Mesenchymal stem cell (in vitro differentiated cells and primary cell): ENCODE results near the gene MRAP.

Source experiments
- DNase-seq: peaks from one replicate; pipeline ENCODE4 v3.0.0-alpha.2; 2013
- H2AFZ ChIP-seq: one replicate; pipeline ENCODE4 v1.6.1; 2013; ENCODE audit warnings: low read depth, mild to moderate bottlenecking, control low read depth, inconsistent platforms, low read length, moderate library complexity
- H2AK5ac ChIP-seq: 2 replicates; pipeline ENCODE4 v1.6.1; 2013; ENCODE audit warnings: low read length, moderate library complexity, mild to moderate bottlenecking, inconsistent platforms; ENCODE audit not compliant: severe bottlenecking
- H2BK120ac ChIP-seq: one replicate; pipeline ENCODE4 v1.6.1; 2013; ENCODE audit warnings: low read depth, mild to moderate bottlenecking, inconsistent platforms, low read length, moderate library complexity
- H2BK12ac ChIP-seq, 2 experiments: one replicate each; pipeline ENCODE4 v1.6.1; 2013; ENCODE audit warnings: inconsistent platforms in 2 of 2, low read length in 2 of 2, mild to moderate bottlenecking in 2 of 2, moderate library complexity in 2 of 2, control low read depth in 1 of 2
- H2BK15ac ChIP-seq: one replicate; pipeline ENCODE4 v1.6.1; 2013; ENCODE audit warnings: mild to moderate bottlenecking, low read depth, inconsistent platforms; ENCODE audit not compliant: poor library complexity, severe bottlenecking
- H2BK5ac ChIP-seq: 2 replicates; pipeline ENCODE4 v1.6.1; 2013; ENCODE audit warnings: low read depth, mild to moderate bottlenecking, low read length, control low read depth, inconsistent platforms; ENCODE audit not compliant: poor library complexity, severe bottlenecking
- H3K14ac ChIP-seq, 2 experiments: one replicate each; pipeline ENCODE4 v1.6.1; 2013; ENCODE audit warnings: inconsistent platforms in 2 of 2, low read length in 2 of 2, control low read depth in 1 of 2, mild to moderate bottlenecking in 1 of 2, moderate library complexity in 1 of 2
- H3K18ac ChIP-seq, 2 experiments: one replicate each; pipeline ENCODE4 v1.6.1; 2013; ENCODE audit warnings: inconsistent platforms in 2 of 2, low read length in 2 of 2, control low read depth in 1 of 2, low read depth in 1 of 2, mild to moderate bottlenecking in 1 of 2
- H3K23ac ChIP-seq, 2 experiments: one replicate each; pipeline ENCODE4 v1.6.1; 2013; ENCODE audit warnings: inconsistent platforms in 2 of 2, low read length in 2 of 2, mild to moderate bottlenecking in 2 of 2, moderate library complexity in 2 of 2, control low read depth in 1 of 2
- H3K27ac ChIP-seq: 2 replicates; pipeline ENCODE4 v1.5.1; 2013; ENCODE audit warnings: mild to moderate bottlenecking, moderate library complexity, low read length, control low read depth, inconsistent platforms; ENCODE audit not compliant: poor library complexity, severe bottlenecking
- H3K27me3 ChIP-seq, 2 experiments: 2 replicates each; pipeline versions ENCODE4 v1.6.1 to v1.7.0; 2013; ENCODE audit warnings: low read length in 2 of 2, mild to moderate bottlenecking in 2 of 2, moderate library complexity in 2 of 2, control low read depth in 1 of 2, inconsistent platforms in 1 of 2; ENCODE audit not compliant: control insufficient read depth in 1 of 2, insufficient read depth in 1 of 2
- H3K36me3 ChIP-seq, 2 experiments: 2 replicates each; pipeline versions ENCODE4 v1.6.1 to v1.7.0; 2013; ENCODE audit warnings: low read length in 2 of 2, control low read depth in 1 of 2, inconsistent platforms in 1 of 2, low read depth in 1 of 2, mild to moderate bottlenecking in 1 of 2; ENCODE audit not compliant: insufficient read depth in 2 of 2, control insufficient read depth in 1 of 2
- H3K4ac ChIP-seq, 2 experiments: one replicate each; pipeline ENCODE4 v1.6.1; 2013; ENCODE audit warnings: inconsistent platforms in 2 of 2, low read length in 2 of 2, mild to moderate bottlenecking in 2 of 2, moderate library complexity in 2 of 2, control low read depth in 1 of 2, low read depth in 1 of 2
- H3K4me1 ChIP-seq: 2 replicates; pipeline ENCODE4 v1.6.1; 2013; ENCODE audit warnings: low read depth, low read length, control low read depth; ENCODE audit not compliant: control insufficient read depth, insufficient read depth
- H3K4me2 ChIP-seq: 2 replicates; pipeline ENCODE4 v1.6.1; 2013; ENCODE audit warnings: low read length, mild to moderate bottlenecking, inconsistent platforms; ENCODE audit not compliant: poor library complexity, severe bottlenecking
- H3K4me3 ChIP-seq, 2 experiments: 2 replicates each; pipeline versions ENCODE4 v1.5.1 to v1.7.0; 2013; ENCODE audit warnings: low read length in 2 of 2, mild to moderate bottlenecking in 2 of 2, control low read depth in 1 of 2, low read depth in 1 of 2; ENCODE audit not compliant: insufficient read depth in 1 of 2
- H3K79me1 ChIP-seq: replicated peaks from 2 replicates; pipeline ENCODE4 v1.6.1; 2013; ENCODE audit warnings: mild to moderate bottlenecking, control low read depth, low read length, inconsistent platforms; ENCODE audit not compliant: poor library complexity, severe bottlenecking
- H3K9ac ChIP-seq: 2 replicates; pipeline ENCODE4 v1.7.0; 2013; ENCODE audit warnings: mild to moderate bottlenecking, low read length, moderate library complexity
- H3K9me3 ChIP-seq: 2 replicates; pipeline ENCODE4 v1.7.0; 2013; ENCODE audit warnings: mild to moderate bottlenecking, low read length; ENCODE audit not compliant: control insufficient read depth
- H4K8ac ChIP-seq: one replicate; pipeline ENCODE4 v1.6.1; 2013; ENCODE audit warnings: inconsistent platforms, mild to moderate bottlenecking, low read length, moderate library complexity
- H4K91ac ChIP-seq: one replicate; pipeline ENCODE4 v1.6.1; 2013; ENCODE audit warnings: mild to moderate bottlenecking, low read length, inconsistent platforms
- WGBS: methylation state at CpG from one replicate; pipeline ENCODE4 v1.1.7; 2013; ENCODE audit warnings: mixed read lengths; 5-methylcytosine and 5-hydroxymethylcytosine counted together

The MRAP gene

GRCh38 chr21:32302560-32302959, 3.9 kb downstream of the MRAP start:
- Histone ChIP-seq H4K8ac (no peak overlapping the region), H3K14ac (no peak overlapping the region), H4K91ac (no peak overlapping the region), H3K4me2 (no peak overlapping the region), H2AFZ (no peak overlapping the region), H3K9me3 (no peaks in the 10 kb centered on the region), H3K18ac (no peak overlapping the region), H2BK12ac (no peak overlapping the region), H3K36me3 (peaks cover 16 to 56% of the 10 kb centered on the region in 2 experiments), H3K4me1 (peaks cover 4% of the 10 kb centered on the region), H2BK120ac (no peak overlapping the region), H3K9ac (no peak overlapping the region), H3K4me3 (no peak overlapping the region), H2AK5ac (no peak overlapping the region), H3K23ac (no peak overlapping the region), H3K4ac (no peak overlapping the region), H2BK15ac (no peak overlapping the region), H3K27ac (no peak overlapping the region), H3K79me1 (peaks cover 15% of the 10 kb centered on the region), H3K27me3 (no peaks in the 10 kb centered on the region), H2BK5ac (no peak overlapping the region)
- 95% methylated on average over 6 of the region's 6 CpGs for WGBS
- DNase-seq: no peak

GRCh38 chr21:32303385-32303784, 4.7 kb downstream of the MRAP start:
- peak overlapping the region in 1 of 2 experiments; percentile 10 for H3K4me3 ChIP-seq
- no peak overlapping the region for H2AFZ ChIP-seq
- H3K23ac ChIP-seq: no peak overlapping the region
- no peak overlapping the region for H3K4ac ChIP-seq
- peaks cover 21 to 63% of the 10 kb centered on the region in 2 experiments for H3K36me3 ChIP-seq
- no peaks in the 10 kb centered on the region for H3K9me3 ChIP-seq
- no peak overlapping the region for H2AK5ac ChIP-seq
- H3K4me2 ChIP-seq: no peak overlapping the region
- peaks cover 12% of the 10 kb centered on the region for H3K79me1 ChIP-seq
- H2BK120ac ChIP-seq: no peak overlapping the region
- no peak overlapping the region for H4K8ac ChIP-seq
- H3K27ac ChIP-seq: no peak overlapping the region
- no CpG with 5 or more reads among the region's 1 CpG for WGBS
- no peaks in the 10 kb centered on the region for H3K27me3 ChIP-seq
- H3K9ac ChIP-seq: no peak overlapping the region
- DNase-seq: no peak
- H3K18ac ChIP-seq: no peak overlapping the region
- no peak overlapping the region for H3K14ac ChIP-seq
- H3K4me1 ChIP-seq: peaks cover 6% of the 10 kb centered on the region
- no peak overlapping the region for H4K91ac ChIP-seq
- H2BK15ac ChIP-seq: no peak overlapping the region
- no peak overlapping the region for H2BK5ac ChIP-seq
- no peak overlapping the region for H2BK12ac ChIP-seq

- no peak overlapping the region for H3K4me3 ChIP-seq
These were observed 6.3 kb downstream of the MRAP start for GRCh38 chr21:32304998-32305397.

GRCh38 chr21:32306021-32306780, 7.5 kb downstream of the MRAP start:
- H3K14ac ChIP-seq: no peak overlapping the region
- H4K91ac ChIP-seq: no peak overlapping the region
- no peak overlapping the region for H4K8ac ChIP-seq
- no peak overlapping the region for H3K27ac ChIP-seq
- H3K36me3 ChIP-seq: peaks cover 28 to 52% of the 10 kb centered on the region in 2 experiments
- H3K79me1 ChIP-seq: peaks cover 17% of the 10 kb centered on the region
- H2BK5ac ChIP-seq: no peak overlapping the region
- DNase-seq: peak; percentile 20
- H2BK12ac ChIP-seq: no peak overlapping the region
- no peak overlapping the region for H3K4me3 ChIP-seq
- no peak overlapping the region for H2AK5ac ChIP-seq
- H3K18ac ChIP-seq: no peak overlapping the region
- H3K9me3 ChIP-seq: no peaks in the 10 kb centered on the region
- no peak overlapping the region for H2BK15ac ChIP-seq
- no peaks in the 10 kb centered on the region for H3K27me3 ChIP-seq
- no peak overlapping the region for H3K9ac ChIP-seq
- H3K23ac ChIP-seq: no peak overlapping the region
- H3K4me2 ChIP-seq: no peak overlapping the region
- H3K4ac ChIP-seq: no peak overlapping the region
- no peak overlapping the region for H2AFZ ChIP-seq
- WGBS: 58% methylated on average over 22 of the region's 22 CpGs
- H2BK120ac ChIP-seq: no peak overlapping the region
- peaks cover 8% of the 10 kb centered on the region for H3K4me1 ChIP-seq

More at GRCh38 chr21:32304998-32305397, 6.3 kb downstream of the MRAP start:
- no peak for DNase-seq
- H2BK5ac ChIP-seq: no peak overlapping the region
- H3K79me1 ChIP-seq: peaks cover 13% of the 10 kb centered on the region
- no peak overlapping the region for H2BK120ac ChIP-seq
- no peak overlapping the region for H2AFZ ChIP-seq
- H2BK12ac ChIP-seq: no peak overlapping the region
- H3K27ac ChIP-seq: no peak overlapping the region
- H3K27me3 ChIP-seq: no peaks in the 10 kb centered on the region
- H4K8ac ChIP-seq: no peak overlapping the region
- H3K18ac ChIP-seq: no peak overlapping the region
- H3K9me3 ChIP-seq: no peaks in the 10 kb centered on the region
- H3K4me2 ChIP-seq: no peak overlapping the region
- H3K9ac ChIP-seq: no peak overlapping the region
- peaks cover 7% of the 10 kb centered on the region for H3K4me1 ChIP-seq
- H2BK15ac ChIP-seq: no peak overlapping the region
- H3K36me3 ChIP-seq: peaks cover 30 to 64% of the 10 kb centered on the region in 2 experiments
- no peak overlapping the region for H3K23ac ChIP-seq
- no peak overlapping the region for H2AK5ac ChIP-seq
- no peak overlapping the region for H3K14ac ChIP-seq
- H3K4ac ChIP-seq: no peak overlapping the region
- H4K91ac ChIP-seq: no peak overlapping the region
- 97% methylated on average over 7 of the region's 7 CpGs for WGBS
